GM19351 (cell line): ENCODE data around the gene APLF.
"Not testable (repeated sequence)": the region's sequence is repeated elsewhere in the genome, so short reads cannot be mapped to it uniquely, and the experiment has no call there.

ENCODE experiments used
- ATAC-seq: cut with Tn5 transposase; IDR thresholded peaks from one replicate; pipeline ENCODE4 v1.9.1; 2021; ENCODE audit warnings: mild to moderate bottlenecking, moderate library complexity; ENCODE audit not compliant: unreplicated experiment

Gene APLF

DNA sequence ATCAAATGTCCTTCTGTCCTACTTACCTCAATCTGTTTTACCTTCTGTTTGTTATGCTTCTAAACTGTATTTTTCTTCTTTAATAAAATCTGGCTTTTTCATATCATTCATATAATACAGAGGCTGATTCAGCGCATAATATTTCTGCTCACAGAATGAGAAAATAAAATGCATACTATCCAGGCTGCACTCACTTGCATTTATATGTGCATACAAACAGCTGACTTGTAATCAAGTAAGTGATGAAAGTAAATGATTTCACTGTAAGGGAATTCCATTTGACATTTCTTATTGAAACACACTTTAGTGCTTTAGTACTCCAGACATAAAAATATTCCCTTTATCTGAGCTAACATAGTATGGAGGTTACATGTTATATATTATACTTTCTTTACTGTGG, 100.7 kb downstream of the APLF start:
- ATAC-seq, result no peak

DNA sequence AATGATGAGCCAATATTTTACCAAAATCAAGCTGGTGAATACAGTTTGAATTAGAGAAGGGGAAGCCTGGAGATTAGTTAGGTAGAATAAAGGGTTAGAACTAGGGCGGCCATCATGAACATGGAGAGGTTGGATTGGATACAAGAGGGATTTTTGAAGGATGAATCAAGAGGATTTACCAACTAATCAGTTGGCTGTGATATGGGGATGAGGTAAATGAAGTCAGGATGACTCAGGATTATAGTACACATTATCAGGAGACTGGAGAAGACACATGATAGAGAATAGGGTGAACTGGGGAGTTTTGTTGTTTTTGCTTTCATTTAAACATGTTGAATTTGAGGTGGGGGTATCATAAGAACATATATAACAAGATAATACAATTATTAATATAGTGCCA, 102.2 kb downstream of the APLF start:
- no peak for ATAC-seq

DNA sequence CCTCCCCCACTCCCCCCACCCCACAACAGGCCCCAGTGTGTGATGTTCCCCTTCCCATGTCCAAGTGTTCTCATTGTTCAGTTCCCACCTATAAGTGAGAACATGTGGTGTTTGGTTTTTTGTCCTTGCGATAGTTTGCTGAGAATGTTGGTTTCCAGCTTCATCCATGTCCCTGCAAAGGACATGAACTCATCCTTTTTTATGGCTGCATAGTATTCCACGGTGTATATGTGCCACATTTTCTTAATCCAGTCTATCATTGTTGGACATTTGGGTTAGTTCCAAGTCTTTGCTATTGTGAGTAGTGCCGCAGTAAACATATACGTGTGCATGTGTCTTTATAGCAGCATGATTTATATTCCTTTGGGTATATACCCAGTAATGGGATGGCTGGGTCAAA, 103.0 kb downstream of the APLF start:
- not testable (repeated sequence) for ATAC-seq

DNA sequence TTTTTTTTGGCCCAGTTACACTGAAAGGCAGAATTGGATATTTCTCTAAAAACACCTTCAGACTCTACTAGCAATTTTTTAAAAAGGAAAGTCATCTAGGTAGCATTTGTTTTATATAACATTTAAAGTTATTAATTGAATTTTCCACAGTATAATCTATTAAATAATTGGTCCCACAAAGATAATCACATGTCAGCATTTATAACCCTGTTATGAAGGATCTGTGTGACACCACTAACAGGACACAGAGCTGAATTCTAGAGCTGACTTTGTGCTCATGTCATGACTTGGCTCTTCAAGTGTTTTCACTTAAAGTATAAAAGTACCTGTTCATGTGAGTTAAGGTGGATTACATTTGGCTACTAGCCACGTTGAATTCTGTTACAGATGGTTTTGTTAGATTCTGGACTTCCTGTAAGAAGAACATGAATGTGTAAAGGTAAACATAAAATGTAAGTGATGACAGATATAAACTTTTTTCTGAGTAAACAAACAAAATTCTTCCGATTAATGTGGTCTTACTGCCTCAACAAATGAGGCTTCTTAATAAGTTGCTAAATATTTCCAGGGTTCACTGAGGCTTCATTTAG, 106.9 kb downstream of the APLF start:
- no peak for ATAC-seq

DNA sequence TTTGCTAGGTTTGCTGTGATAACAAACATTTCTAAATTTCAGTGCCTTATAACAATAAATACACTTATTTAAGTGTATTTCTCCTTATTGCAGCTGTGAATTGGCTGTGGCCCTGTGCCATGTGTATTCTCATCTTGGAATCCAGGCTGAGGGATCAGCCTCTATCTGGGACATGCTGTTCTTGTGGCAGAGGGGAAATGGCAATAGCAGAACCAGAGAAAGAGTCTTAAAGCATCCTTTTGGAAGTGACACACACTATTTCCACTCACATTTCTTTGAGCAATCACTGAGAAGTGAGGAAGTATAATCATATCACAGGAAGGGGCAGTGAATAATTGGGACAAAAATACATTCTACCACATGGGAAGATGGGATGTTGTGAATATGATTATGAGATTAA, 109.8 kb downstream of the APLF start:
- ATAC-seq, result no peak

DNA sequence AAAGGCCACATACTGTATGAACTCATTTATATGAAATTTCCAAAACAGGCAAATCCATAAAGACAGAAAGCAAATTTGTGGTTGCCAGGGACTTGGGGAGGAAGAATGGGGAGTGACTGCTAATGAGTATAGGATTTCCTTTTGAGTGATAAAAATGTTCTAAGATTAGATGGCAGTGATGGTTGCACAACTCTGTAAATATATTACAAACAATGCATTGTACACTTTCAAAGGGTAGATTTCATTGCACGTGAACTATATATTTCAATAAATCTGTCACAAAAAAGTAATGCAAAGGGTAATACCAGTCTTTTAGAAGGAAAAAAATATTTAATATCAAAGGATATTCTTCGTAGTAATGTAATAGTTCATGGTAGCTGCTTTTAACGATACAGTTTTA, 112.3 kb downstream of the APLF start:
- no peak for ATAC-seq

DNA sequence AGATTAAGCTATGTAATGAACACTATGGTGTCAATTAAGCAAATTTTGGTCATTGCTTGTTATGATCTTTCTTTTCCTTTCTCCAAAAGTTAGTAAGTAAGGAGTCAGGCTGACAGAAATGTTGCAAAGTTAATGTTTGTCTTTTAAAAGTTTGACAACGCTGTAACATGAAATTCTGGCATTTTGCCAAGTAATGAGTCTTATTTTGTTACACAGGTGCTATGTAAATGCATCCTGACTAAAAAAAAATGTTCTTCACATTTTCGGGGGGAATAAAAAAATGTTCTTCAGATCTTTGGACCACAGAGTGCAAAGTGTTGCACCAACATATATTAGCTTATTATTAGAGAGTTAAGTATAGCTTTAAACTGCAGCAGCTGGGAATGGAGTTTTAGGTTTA, 121.2 kb downstream of the APLF start:
- ATAC-seq, result no peak

DNA sequence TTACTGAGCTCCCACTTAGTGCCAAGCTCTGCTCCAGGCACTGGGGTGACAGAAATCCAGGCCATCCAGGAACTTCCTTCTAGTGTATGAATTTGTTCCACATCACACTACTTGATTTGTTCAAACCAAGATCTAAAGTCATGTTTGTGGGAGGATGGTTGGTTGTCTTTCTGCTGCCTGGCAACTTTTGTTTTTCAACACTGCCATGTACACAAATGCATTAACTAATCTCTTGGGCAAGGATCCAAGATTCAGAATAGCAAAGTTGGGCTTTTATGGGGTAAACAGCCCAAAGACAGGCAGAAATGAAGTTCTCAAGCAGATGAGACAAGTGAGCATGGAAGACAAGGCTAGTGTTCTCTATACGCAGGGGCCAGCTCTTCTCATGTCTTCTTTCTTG, 122.6 kb downstream of the APLF start:
- no peak for ATAC-seq

DNA sequence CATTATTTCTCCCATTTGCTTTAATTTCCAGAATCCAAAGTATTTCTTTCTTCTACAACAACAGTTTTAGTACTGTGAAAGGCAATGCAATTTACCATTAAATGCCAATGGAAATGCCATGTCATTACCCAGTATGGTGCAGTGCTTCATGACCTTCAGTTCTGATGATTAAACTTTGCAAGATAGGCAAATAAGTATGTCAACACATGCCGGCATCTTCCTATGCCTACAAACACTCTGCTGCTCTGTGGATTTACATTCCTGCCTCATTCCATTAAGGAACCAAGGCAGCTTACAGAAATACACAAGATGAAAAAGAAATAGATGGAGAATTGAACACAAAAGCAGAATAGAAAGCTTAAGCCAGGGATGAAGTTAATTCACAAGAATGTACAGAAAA, 123.3 kb downstream of the APLF start:
- no peak for ATAC-seq

DNA sequence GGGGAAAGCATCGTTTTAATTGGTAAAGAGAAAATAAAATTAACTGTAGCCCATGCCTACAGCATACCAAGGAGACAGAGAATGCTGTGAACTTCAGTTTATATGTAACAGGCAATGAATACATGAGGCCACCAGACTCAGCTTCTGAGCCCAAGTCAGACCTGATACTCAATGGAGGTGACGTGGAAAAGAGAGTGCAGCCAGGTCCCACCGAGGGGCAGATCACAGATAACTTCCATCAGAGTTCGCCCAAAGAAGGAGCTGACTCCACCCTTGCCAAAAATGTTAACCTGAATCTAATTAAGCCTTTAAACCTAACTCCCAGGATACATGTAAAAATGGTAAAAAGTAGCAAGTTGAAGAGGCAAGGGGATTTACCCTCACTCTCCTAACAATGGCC, 123.8 kb downstream of the APLF start:
- no peak for ATAC-seq

DNA sequence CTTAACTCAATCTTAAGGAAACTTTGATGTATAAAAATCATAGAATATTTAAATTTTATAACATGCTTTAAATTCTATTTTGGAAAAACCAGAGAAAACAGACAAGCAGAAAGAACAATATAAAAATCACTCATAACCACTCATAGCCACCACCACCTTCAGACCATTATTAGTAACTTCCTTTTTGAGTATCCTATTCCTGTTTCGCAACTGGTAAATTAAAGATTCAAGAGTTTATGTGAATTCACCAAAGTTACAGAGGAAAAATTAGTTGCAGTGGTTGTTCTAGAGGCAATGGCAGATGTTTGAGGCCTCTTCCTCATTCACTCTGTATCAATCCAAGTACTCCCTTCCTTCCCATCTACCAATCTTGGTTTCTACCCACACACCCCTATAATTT, 126.7 kb downstream of the APLF start:
- ATAC-seq, result no peak

DNA sequence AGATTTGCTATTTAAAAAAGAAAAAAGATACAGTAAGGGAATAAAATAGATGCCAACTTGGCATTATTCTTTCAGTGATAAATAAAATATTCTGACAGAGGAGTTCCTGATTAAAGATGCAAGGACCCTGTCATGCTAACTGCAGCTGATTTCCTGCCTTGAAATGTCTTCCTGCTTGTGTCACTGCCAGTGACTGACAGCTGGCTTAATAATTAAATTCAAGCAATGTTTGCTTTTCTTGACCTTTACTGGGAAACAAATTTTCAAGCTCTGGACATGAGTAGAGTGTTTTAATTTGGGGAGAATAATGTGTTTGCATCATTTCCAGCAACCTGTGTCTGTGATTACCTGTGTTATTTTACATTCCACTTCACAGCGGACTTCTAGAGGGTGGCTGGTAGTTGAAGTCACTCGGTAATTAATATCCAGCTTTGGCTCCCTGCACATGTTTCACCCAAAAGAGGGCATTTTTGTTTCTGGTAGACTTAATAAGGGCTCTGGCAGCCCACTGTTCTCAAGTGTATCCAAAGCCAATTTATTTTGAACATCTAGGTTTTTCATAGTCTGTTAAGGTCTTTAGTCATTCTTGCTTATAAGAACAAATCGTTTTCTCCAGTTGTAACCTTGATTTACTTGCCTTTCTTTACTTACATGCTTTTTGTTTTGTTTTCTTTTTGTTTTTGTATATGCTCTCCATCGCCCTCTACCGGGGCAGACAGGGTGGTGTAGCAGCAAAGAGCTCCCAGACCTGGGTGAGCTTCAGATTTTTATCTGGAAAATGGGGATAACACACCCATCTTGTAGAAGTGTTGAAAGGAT, 127.5 kb downstream of the APLF start:
- ATAC-seq, result peak; percentile 75

DNA sequence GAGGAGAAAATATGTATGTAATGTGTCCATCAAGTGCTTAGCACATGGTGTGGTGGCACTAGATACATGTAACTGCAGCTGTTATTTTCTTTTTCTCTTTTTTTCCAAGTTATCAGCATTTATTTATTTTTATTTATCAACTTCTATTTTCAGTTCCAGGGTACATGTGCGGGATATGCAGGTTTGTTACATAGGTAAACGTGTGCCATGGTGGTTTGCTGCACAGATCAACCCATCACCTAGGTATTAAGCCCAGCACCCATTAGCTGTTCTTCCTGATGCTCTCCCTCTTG, 128.1 kb downstream of the APLF start:
- ATAC-seq, result not testable (repeated sequence)

DNA sequence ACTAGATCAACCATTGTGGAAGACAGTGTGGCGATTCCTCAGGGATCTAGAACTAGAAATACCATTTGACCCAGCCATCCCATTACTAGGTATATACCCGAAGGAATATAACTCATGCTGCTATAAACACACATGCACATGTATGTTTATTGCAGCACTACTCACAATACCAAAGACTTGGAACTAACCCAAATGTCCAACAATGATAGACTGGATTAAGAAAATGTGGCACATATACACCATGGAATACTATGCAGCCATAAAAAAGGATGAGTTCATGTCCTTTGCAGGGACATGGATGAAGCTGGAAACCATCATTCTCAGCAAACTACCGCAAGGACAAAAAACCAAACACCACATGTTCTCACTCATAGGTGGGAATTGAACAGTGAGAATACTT, 133.1 kb downstream of the APLF start:
- ATAC-seq, result not testable (repeated sequence)

DNA sequence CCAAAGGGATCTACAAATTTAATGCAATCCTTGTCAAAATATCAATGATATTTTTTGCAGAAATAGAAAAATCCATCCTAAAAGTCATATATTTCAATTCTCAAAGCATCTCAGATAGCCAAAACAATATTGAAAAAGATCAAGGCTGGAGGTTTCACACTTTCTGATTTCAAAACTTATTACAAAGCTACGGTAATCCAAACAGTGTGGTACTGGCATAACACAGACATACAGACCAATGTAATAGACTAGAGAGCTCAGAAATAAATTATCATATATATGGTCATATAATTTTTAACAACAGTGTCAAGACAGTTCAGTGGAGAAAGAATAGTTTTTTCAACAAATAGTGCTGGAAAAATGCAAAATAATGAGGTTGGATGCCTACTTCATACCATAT, 135.7 kb downstream of the APLF start:
- ATAC-seq, result no peak

DNA sequence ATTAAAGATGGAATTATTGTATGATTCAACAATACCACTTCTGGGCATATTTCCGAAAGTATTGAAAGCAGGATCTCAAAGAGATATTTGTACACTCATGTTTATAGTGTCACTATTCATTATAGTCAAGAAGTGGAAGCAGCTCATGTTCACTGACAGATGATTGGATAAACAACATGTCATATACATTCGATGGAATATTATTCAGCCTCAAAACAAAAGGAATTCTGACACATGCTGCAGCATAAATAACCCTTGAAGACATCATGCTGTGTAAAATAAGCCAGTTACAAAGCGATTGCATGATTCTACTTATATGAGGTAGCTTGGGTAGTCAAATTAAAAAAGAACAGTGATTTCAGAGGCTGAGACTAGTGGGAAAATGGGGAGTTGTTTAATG, 136.7 kb downstream of the APLF start:
- ATAC-seq, result no peak

DNA sequence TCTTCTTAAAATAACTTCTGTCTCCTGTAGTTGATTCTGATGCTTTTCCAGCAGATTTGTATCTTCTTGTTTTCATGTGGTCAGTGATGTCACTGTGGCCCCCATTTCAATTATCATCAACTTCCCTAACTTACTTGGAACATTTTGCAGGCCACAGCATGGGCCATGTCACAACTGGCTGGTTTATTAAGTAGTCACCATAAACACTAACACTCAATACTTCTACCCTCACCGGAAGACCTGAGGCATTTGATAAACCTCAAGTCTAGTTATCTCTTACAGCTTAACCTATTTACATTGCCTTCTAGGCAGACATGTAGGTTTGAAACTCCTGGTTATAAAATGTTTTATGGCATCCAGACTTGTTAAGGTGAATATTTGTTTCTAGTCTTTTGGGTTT, 138.6 kb downstream of the APLF start:
- no peak for ATAC-seq

DNA sequence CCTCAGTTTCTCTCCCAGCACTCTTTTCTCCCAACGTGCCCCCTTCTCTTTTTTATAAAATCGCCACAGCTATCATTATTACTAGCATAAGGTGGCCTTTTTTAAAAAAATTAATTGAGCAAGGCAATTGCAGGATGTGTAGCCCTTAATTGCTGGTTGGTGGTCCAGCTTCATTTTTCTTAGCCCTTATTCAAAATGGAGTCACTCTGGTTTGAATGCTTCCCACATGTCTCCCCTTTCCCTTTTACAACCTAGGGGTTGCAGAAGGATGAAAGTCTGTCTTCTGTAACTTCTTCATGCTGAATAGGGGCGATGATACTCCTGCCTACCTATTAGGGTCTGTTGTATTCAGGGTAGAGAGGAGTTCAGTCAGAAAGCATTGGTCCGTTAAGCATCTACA, 139.4 kb downstream of the APLF start:
- ATAC-seq, result no peak

DNA sequence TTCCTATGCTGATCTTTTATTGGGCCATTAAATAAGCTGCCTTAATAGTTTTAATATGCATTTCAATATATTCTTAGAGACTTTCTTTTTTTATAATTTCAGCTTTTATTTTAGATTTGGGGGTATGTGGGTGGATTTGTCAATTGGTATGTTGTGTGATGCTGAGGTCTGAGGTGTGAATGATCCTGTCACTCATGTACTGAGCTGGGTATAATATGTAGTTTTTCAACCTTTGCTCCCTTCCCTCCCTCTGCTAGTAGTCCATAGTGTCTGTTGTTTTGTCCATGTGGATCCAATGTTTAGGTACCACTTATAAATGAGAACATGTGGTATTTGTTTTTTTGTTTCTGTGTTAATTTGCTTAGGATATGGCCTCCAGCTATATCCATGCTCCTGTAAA, 140.5 kb downstream of the APLF start:
- ATAC-seq, result no peak

DNA sequence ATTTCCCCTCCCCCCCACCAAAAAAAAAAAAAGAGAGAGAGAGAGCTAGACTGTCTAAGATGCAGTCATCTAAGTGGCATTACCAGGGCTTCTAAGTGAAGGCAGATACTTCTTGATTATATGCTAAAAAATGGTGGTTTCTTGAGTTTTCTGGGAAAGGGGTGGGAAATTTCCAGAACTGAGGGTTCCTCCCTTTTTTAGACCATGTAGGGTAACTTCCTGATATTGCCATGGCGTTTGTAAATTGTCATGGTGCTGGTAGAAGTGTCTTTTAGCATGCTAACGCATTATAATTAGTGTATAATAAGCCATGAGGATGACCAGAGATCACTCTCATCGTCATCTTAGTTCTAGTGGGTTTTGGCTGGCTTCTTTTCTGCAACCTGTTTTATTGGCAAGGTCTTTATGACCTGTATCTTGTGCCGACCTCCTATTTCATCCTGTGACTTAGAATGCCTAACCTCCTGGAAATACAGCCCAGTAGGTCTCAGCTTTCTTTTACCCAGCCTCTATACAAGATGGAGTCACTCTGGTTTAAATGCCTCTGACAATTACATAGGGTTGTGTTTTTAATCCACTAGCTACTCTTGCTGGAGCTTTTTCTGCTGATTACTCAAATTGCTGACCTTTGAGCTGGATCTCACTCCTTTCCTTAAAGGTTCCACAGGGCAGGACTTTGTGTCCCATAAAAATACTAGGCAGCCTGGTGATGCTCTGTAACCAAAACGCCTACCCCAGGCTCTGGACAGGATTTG, 145.6 kb downstream of the APLF start:
- ATAC-seq, result no peak

DNA sequence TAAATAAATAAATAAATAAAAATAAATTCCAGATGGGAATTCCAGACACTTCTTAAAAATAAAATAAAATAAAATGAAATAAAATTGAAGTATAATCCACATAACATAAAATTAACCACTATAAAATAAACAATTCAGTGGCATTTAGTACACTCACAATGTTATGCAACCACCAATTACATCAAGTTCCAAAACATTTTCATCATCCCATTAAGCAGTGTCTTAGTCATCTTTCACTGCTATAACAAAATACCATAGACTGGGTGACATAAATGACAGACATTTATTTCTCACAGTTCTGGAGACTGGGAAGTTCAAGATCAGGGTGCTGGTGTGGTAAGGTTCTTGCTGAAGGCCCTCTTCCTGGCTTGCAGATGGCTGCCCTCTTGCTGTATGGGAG, 153.4 kb downstream of the APLF start:
- no peak for ATAC-seq

DNA sequence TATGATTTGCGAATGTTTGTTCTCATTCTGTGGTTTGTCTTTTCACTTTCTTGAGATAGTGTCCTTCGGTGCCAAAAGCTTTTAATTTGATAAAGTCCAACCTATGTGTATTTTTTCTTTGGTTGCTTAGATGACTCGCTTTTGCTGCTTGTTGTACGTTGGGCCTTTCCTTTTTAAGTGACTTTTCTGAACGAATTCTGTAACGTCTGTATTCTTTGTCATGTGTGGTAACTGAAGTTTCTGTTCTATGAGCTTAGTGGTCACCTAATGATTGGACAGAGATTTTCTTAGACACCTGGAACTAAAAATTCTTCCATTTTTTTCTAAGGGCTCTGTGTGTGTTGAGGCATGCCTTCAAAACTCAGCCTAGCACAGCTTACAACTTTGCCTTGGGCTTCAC, 156.4 kb downstream of the APLF start:
- no peak for ATAC-seq
